A673 (cell line): ENCODE measurements around the gene STPG4.

Experiments used
- CTCF ChIP-seq: fragments of 300-800, 200-600 bp; sonication (generic); conservative IDR thresholded peaks from 2 replicates; pipeline ENCODE4 v1.5.1; 2017; ENCODE audit warnings: low read depth, mild to moderate bottlenecking, antibody characterized with exemption, low read length, moderate library complexity, mixed read lengths
- EZH2 ChIP-seq: fragments of 200-600 bp; sonication (generic); IDR thresholded peaks from 2 replicates; pipeline ENCODE4 v1.6.1; 2017; ENCODE audit warnings: borderline replicate concordance, low read depth, mild to moderate bottlenecking, mixed read lengths, antibody characterized with exemption, low read length; ENCODE audit not compliant: poor library complexity, severe bottlenecking

GRCh38 chr2:47145466-47145865 is 9.6 kb downstream of the STPG4 start:
- TF ChIP-seq CTCF (no peak), EZH2 (no peak)
